CD8-positive, alpha-beta memory T cell (primary cell): ENCODE measurements around the gene WNT1. TPM values are rescaled to one million over a fixed set of nuclear protein-coding genes. Genes with fewer than 3 reads are reported as not detected.
A peak's percentile ranks its signal among the peaks of the same experiment; 100 is the strongest.

Experiments
- CTCF ChIA-PET: fragments of 350-600 bp; sonication (Branson Sonifier 250); formaldehyde crosslinking; loops from one replicate; lab custom pipeline; 2021; ENCODE audit warnings: antibody characterized with exemption; lab: Charles Lee
- POLR2A ChIA-PET: fragments of 350-600 bp; sonication (Branson Sonifier 250); formaldehyde crosslinking; loops from one replicate; lab custom pipeline; 2021; ENCODE audit warnings: antibody characterized with exemption; lab: Charles Lee
- DNase-seq, 5 donors: peaks; one replicate each; pipeline versions ENCODE4 v3.0.0 to v3.0.0-alpha.2; 2020 to 2022; ENCODE audit warnings: mixed read lengths in 1 of 5
- H3K27ac ChIP-seq: one replicate; pipeline ENCODE4 v1.7.0; 2013; ENCODE audit warnings: low read depth, mild to moderate bottlenecking, low read length, moderate library complexity
- H3K27me3 ChIP-seq: 2 replicates; pipeline ENCODE4 v1.7.0; 2013; ENCODE audit warnings: low read length, mild to moderate bottlenecking; ENCODE audit not compliant: insufficient read depth, poor library complexity, severe bottlenecking
- H3K36me3 ChIP-seq: 2 replicates; pipeline ENCODE4 v1.7.0; 2013; ENCODE audit warnings: mild to moderate bottlenecking, low read length, moderate library complexity; ENCODE audit not compliant: insufficient read depth
- H3K4me1 ChIP-seq: 2 replicates; pipeline ENCODE4 v1.7.0; 2013; ENCODE audit warnings: mild to moderate bottlenecking, low read length, moderate library complexity; ENCODE audit not compliant: insufficient read depth
- H3K4me3 ChIP-seq: 2 replicates; pipeline ENCODE4 v1.7.0; 2013; ENCODE audit warnings: mild to moderate bottlenecking, low read length
- H3K9me3 ChIP-seq: 2 replicates; pipeline ENCODE4 v1.7.0; 2013; ENCODE audit warnings: mild to moderate bottlenecking, low read length
- H3K27ac Mint-ChIP-seq, 8 donors: one replicate each; pipeline ENCODE4 v1.8.0; 2020 to 2021; ENCODE audit warnings: mixed read lengths in 8 of 8, mild to moderate bottlenecking in 6 of 8, inconsistent platforms in 3 of 8, moderate library complexity in 3 of 8
- H3K27me3 Mint-ChIP-seq, 2 donors: one replicate each; pipeline ENCODE4 v1.8.0; 2020 to 2021; ENCODE audit warnings: mixed read lengths in 2 of 2, mild to moderate bottlenecking in 1 of 2, moderate library complexity in 1 of 2
- H3K36me3 Mint-ChIP-seq, 3 donors: one replicate each; pipeline ENCODE4 v1.8.0; 2020 to 2021; ENCODE audit warnings: mixed read lengths in 3 of 3, inconsistent platforms in 1 of 3, mild to moderate bottlenecking in 1 of 3
- H3K4me1 Mint-ChIP-seq, 3 donors: one replicate each; pipeline ENCODE4 v1.8.0; 2020 to 2021; ENCODE audit warnings: mixed read lengths in 3 of 3, inconsistent platforms in 1 of 3, mild to moderate bottlenecking in 1 of 3
- H3K4me3 Mint-ChIP-seq, 7 donors: one replicate each; pipeline ENCODE4 v1.8.0; 2020 to 2021; ENCODE audit warnings: mixed read lengths in 7 of 7, mild to moderate bottlenecking in 6 of 7, moderate library complexity in 4 of 7, inconsistent platforms in 2 of 7
- H3K9me3 Mint-ChIP-seq, 5 donors: one replicate each; pipeline ENCODE4 v1.8.0; 2020 to 2022; ENCODE audit warnings: mixed read lengths in 5 of 5, mild to moderate bottlenecking in 3 of 5, moderate library complexity in 2 of 5, inconsistent platforms in 1 of 5
- polyA plus RNA-seq: library from polyadenylated mRNA; unstranded; fragments of 300-500 nt; fragmentation: Illumina TruSeq; gene quantifications from one replicate; pipeline ENCODE4 v1.2.3, GENCODE V29; 2021
- total RNA-seq, 2 experiments: library from RNA; stranded (reverse); gene quantifications; one replicate each; pipeline ENCODE4 v1.2.3, GENCODE V29; 2021

The WNT1 gene
- total and polyA plus RNA-seq, 3 experiments from 2014 or later, result 2.3 TPM; not detected in 2

GRCh38 chr12:48954061-48954460, 24.1 kb upstream of the WNT1 start:
- Histone ChIP-seq H3K9me3 (no peaks in the 10 kb centered on the region), H3K4me3 (no peak overlapping the region), H3K27me3 (no peaks in the 10 kb centered on the region), H3K4me1 (peaks cover 33% of the 10 kb centered on the region), H3K27ac (no peak overlapping the region), H3K36me3 (peaks cover 8% of the 10 kb centered on the region)
- Mint-ChIP-seq H3K4me3 (peak overlapping the region in 2 of 7 donors; percentile 29 to 31), H3K9me3 (no peaks in the 10 kb centered on the region), H3K27ac (peak overlapping the region in 5 of 8 donors; percentile 55 to 77 (median 64)), H3K4me1 (peaks cover 40 to 65% (median 56%) of the 10 kb centered on the region in 3 donors), H3K36me3 (peaks cover 0 to 33% (median 0%) of the 10 kb centered on the region in 3 donors), H3K27me3 (no peaks in the 10 kb centered on the region)
- CTCF ChIA-PET, result interaction anchor here (1.1 to 1.6 kb wide), 2 partner anchors 23 to 34 kb away, joined by 3 to 4 read pairs; partner anchors contain the start of gene WNT1
- POLR2A ChIA-PET, result no interaction called here
- no peak for DNase-seq

- Mint-ChIP-seq H3K4me1 (peaks cover 37 to 61% (median 51%) of the 10 kb centered on the region in 3 donors), H3K9me3 (no peaks in the 10 kb centered on the region), H3K27ac (peak overlapping the region in 5 of 8 donors; percentile 10 to 72 (median 44)), H3K27me3 (no peaks in the 10 kb centered on the region), H3K36me3 (peaks cover 0 to 29% (median 0%) of the 10 kb centered on the region in 3 donors), H3K4me3 (peak overlapping the region; percentile 4 to 97 (median 54))
- POLR2A ChIA-PET, result no interaction called here
- Histone ChIP-seq H3K36me3 (peaks cover 8% of the 10 kb centered on the region), H3K27me3 (no peaks in the 10 kb centered on the region), H3K4me1 (peaks cover 33% of the 10 kb centered on the region), H3K9me3 (no peaks in the 10 kb centered on the region), H3K4me3 (no peak overlapping the region), H3K27ac (no peak overlapping the region)
- no peak for DNase-seq
- CTCF ChIA-PET, result interaction anchor here (1.0 to 4.3 kb wide), 4 partner anchors 23 to 102 kb away, joined by 3 to 50 read pairs (median 4); partner anchors contain the start of gene WNT1
Measured at GRCh38 chr12:48954841-48955501, 23.2 kb upstream of the WNT1 start.

- CTCF ChIA-PET, result interaction anchor here (0.6 to 4.3 kb wide), 12 partner anchors 13 to 103 kb away, joined by 3 to 50 read pairs (median 6); partner anchors contain the start of genes FKBP11 and WNT1
- Histone ChIP-seq H3K27ac (peak overlapping the region; percentile 84), H3K4me1 (peaks cover 33% of the 10 kb centered on the region), H3K36me3 (peaks cover 8% of the 10 kb centered on the region), H3K4me3 (peak overlapping the region; percentile 83), H3K9me3 (no peaks in the 10 kb centered on the region), H3K27me3 (no peaks in the 10 kb centered on the region)
- Mint-ChIP-seq H3K4me3 (peak overlapping the region; percentile 93 to 99 (median 96)), H3K27ac (peak overlapping the region; percentile 52 to 97 (median 93)), H3K27me3 (peaks cover 0 to 6% of the 10 kb centered on the region in 2 donors), H3K9me3 (no peaks in the 10 kb centered on the region), H3K4me1 (peaks cover 37 to 61% (median 51%) of the 10 kb centered on the region in 3 donors), H3K36me3 (peaks cover 0 to 26% (median 0%) of the 10 kb centered on the region in 3 donors)
- DNase-seq, result peak in 3 of 5 donors; percentile 30 to 55 (median 33)
- POLR2A ChIA-PET, result interaction anchor here (1.0 to 1.4 kb wide), 8 partner anchors 18 to 174 kb away, joined by 3 to 18 read pairs (median 4); partner anchors contain the start of genes DDX23, FKBP11, LMBR1L and TUBA1B
Measured at GRCh38 chr12:48956279-48957140, 21.6 kb upstream of the WNT1 start.

GRCh38 chr12:48957141-48958048, 20.7 kb upstream of the WNT1 start, which contains the start of gene ARF3:
TSS of gene ARF3 (minus strand) at chr12:48957487. CDS start at chr12:48941095, 16,392 bp downstream.
- peaks cover 0 to 6% of the 10 kb centered on the region in 2 donors for H3K27me3 Mint-ChIP-seq
- no peaks in the 10 kb centered on the region for H3K9me3 ChIP-seq
- H3K27ac ChIP-seq, result peak within 1 kb of the TSS; percentile 84
- H3K4me3 Mint-ChIP-seq, result peak within 1 kb of the TSS; percentile 93 to 99 (median 96)
- H3K9me3 Mint-ChIP-seq, result no peaks in the 10 kb centered on the region
- ChIA-PET CTCF (interaction anchor here (0.6 to 4.3 kb wide), 20 partner anchors 12 to 107 kb away, joined by 3 to 50 read pairs (median 4); partner anchors contain the start of genes FKBP11 and WNT1), POLR2A (interaction anchor here (0.6 to 1.4 kb wide), 9 partner anchors 10 to 173 kb away, joined by 3 to 18 read pairs (median 4); partner anchors contain the start of genes DDX23, FKBP11, LMBR1L and TUBA1B)
- peaks cover 33% of the 10 kb centered on the region for H3K4me1 ChIP-seq
- H3K4me1 Mint-ChIP-seq, result peaks cover 35 to 54% (median 44%) of the 10 kb centered on the region in 3 donors
- peak; percentile 90 to 96 (median 92) for DNase-seq
- peaks cover 6% of the 10 kb centered on the region for H3K36me3 ChIP-seq
- peak within 1 kb of the TSS; percentile 83 for H3K4me3 ChIP-seq
- peak within 1 kb of the TSS; percentile 68 to 97 (median 93) for H3K27ac Mint-ChIP-seq
- peaks cover 0 to 20% (median 0%) of the 10 kb centered on the region in 3 donors for H3K36me3 Mint-ChIP-seq
- H3K27me3 ChIP-seq, result no peaks in the 10 kb centered on the region

- ChIA-PET CTCF (interaction anchor here (0.8 to 4.3 kb wide), 12 partner anchors 11 to 107 kb away, joined by 3 to 50 read pairs (median 5); partner anchors contain the start of genes FKBP11 and WNT1), POLR2A (interaction anchor here (1.0 to 1.4 kb wide), 8 partner anchors 16 to 173 kb away, joined by 3 to 18 read pairs (median 4); partner anchors contain the start of genes DDX23, FKBP11, LMBR1L and TUBA1B)
- Histone ChIP-seq H3K36me3 (no peaks in the 10 kb centered on the region), H3K9me3 (no peaks in the 10 kb centered on the region), H3K4me3 (peak overlapping the region; percentile 83), H3K27ac (peak overlapping the region; percentile 84), H3K4me1 (peaks cover 33% of the 10 kb centered on the region), H3K27me3 (no peaks in the 10 kb centered on the region)
- DNase-seq, result no peak
- Mint-ChIP-seq H3K27ac (peak overlapping the region in 7 of 8 donors; percentile 68 to 97 (median 93)), H3K36me3 (peaks cover 0 to 14% (median 0%) of the 10 kb centered on the region in 3 donors), H3K4me3 (peak overlapping the region; percentile 93 to 99 (median 96)), H3K9me3 (no peaks in the 10 kb centered on the region), H3K27me3 (peaks cover 0 to 6% of the 10 kb centered on the region in 2 donors), H3K4me1 (peaks cover 34 to 48% (median 41%) of the 10 kb centered on the region in 3 donors)
Measured at GRCh38 chr12:48958049-48958388, 20.1 kb upstream of the WNT1 start.

- no peaks in the 10 kb centered on the region for H3K27me3 ChIP-seq
- Mint-ChIP-seq H3K9me3 (no peaks in the 10 kb centered on the region), H3K27ac (peak overlapping the region in 1 of 8 donors; percentile 23), H3K4me3 (peak overlapping the region in 2 of 7 donors; percentile 55 to 64), H3K4me1 (peaks cover 18 to 23% (median 18%) of the 10 kb centered on the region in 3 donors), H3K27me3 (peaks cover 0 to 6% of the 10 kb centered on the region in 2 donors), H3K36me3 (peaks cover 0 to 11% (median 0%) of the 10 kb centered on the region in 3 donors)
- no peak overlapping the region for H3K4me3 ChIP-seq
- no peak overlapping the region for H3K27ac ChIP-seq
- no peaks in the 10 kb centered on the region for H3K9me3 ChIP-seq
- ChIA-PET CTCF (interaction anchor here (0.8 to 1.2 kb wide), 2 partner anchors 31 to 36 kb away, joined by 3 read pairs; no protein-coding TSS in a partner anchor), POLR2A (no interaction called here)
- DNase-seq, result no peak
- H3K36me3 ChIP-seq, result no peaks in the 10 kb centered on the region
- peaks cover 14% of the 10 kb centered on the region for H3K4me1 ChIP-seq
Measured at GRCh38 chr12:48960834-48961233, 17.3 kb upstream of the WNT1 start.
